DMS 273 (cell line): ENCODE measurements around the gene PRMT2.
A peak's percentile ranks its signal among the peaks of the same experiment; 100 is the strongest.

Experiments
- DNase-seq: peaks from one replicate; lab custom pipeline; 2025; ENCODE audit not compliant: unreplicated experiment; lab: John Stamatoyannopoulos, UW

Gene PRMT2

GRCh38 chr21:46641656-46642055, 6.2 kb downstream of the PRMT2 start:
- no peak for DNase-seq

GRCh38 chr21:46643379-46644177, 8.1 kb downstream of the PRMT2 start:
- DNase-seq, result no peak

GRCh38 chr21:46645840-46646239, 10.4 kb downstream of the PRMT2 start:
- DNase-seq, result no peak

GRCh38 chr21:46646541-46647154, 11.2 kb downstream of the PRMT2 start:
- no peak for DNase-seq

GRCh38 chr21:46648539-46648938, 13.1 kb downstream of the PRMT2 start:
- DNase-seq, result no peak

- DNase-seq, result no peak
Observed at GRCh38 chr21:46649356-46649755, 13.9 kb downstream of the PRMT2 start.

- DNase-seq, result no peak
Observed at GRCh38 chr21:46650476-46651098, 15.1 kb downstream of the PRMT2 start.

GRCh38 chr21:46651121-46651520, 15.6 kb downstream of the PRMT2 start:
- no peak for DNase-seq

- DNase-seq, result no peak
Observed at GRCh38 chr21:46655230-46655629, 19.8 kb downstream of the PRMT2 start.

GRCh38 chr21:46656820-46657219, 21.3 kb downstream of the PRMT2 start:
- DNase-seq, result no peak

GRCh38 chr21:46660505-46660904, 25.0 kb downstream of the PRMT2 start:
- DNase-seq, result no peak

GRCh38 chr21:46661211-46661625, 25.7 kb downstream of the PRMT2 start:
- DNase-seq, result peak; percentile 96

- DNase-seq, result no peak
Observed at GRCh38 chr21:46661642-46662366, 26.3 kb downstream of the PRMT2 start.

GRCh38 chr21:46662367-46662654, 26.8 kb downstream of the PRMT2 start:
- no peak for DNase-seq

GRCh38 chr21:46662765-46663500, 27.5 kb downstream of the PRMT2 start:
- no peak for DNase-seq

- no peak for DNase-seq
Observed at GRCh38 chr21:46663754-46664153, 28.3 kb downstream of the PRMT2 start.

GRCh38 chr21:46664316-46664995, 29.0 kb downstream of the PRMT2 start:
- DNase-seq, result no peak

- no peak for DNase-seq
Observed at GRCh38 chr21:46665566-46665965, 30.1 kb downstream of the PRMT2 start.

- DNase-seq, result peak; percentile 74
Observed at GRCh38 chr21:46666941-46667740, 31.7 kb downstream of the PRMT2 start.
